Glutamatergic neuron (in vitro differentiated cells): ENCODE data around the gene CDC14A. TPM values are rescaled to one million over a fixed set of nuclear protein-coding genes. Genes with fewer than 3 reads are reported as not detected.

Experiments
- DNase-seq: peaks from one replicate; pipeline ENCODE4 v3.0.0; 2022
- H3K27ac Mint-ChIP-seq: one replicate; pipeline ENCODE4 v1.8.0; 2020; ENCODE audit warnings: mild to moderate bottlenecking, mixed read lengths, inconsistent platforms; ENCODE audit not compliant: unreplicated experiment
- H3K27me3 Mint-ChIP-seq: one replicate; pipeline ENCODE4 v1.8.0; 2020; ENCODE audit warnings: mild to moderate bottlenecking, moderate library complexity, mixed read lengths, inconsistent platforms; ENCODE audit not compliant: unreplicated experiment
- H3K36me3 Mint-ChIP-seq: one replicate; pipeline ENCODE4 v1.8.0; 2020; ENCODE audit warnings: mild to moderate bottlenecking, mixed read lengths, inconsistent platforms; ENCODE audit not compliant: unreplicated experiment
- H3K4me1 Mint-ChIP-seq: one replicate; pipeline ENCODE4 v1.8.0; 2020; ENCODE audit warnings: mild to moderate bottlenecking, low read depth, mixed read lengths, inconsistent platforms; ENCODE audit not compliant: unreplicated experiment
- H3K4me3 Mint-ChIP-seq: one replicate; pipeline ENCODE4 v1.8.0; 2020; ENCODE audit warnings: mild to moderate bottlenecking, mixed read lengths, inconsistent platforms; ENCODE audit not compliant: unreplicated experiment
- H3K9me3 Mint-ChIP-seq: one replicate; pipeline ENCODE4 v1.8.0; 2020; ENCODE audit warnings: mild to moderate bottlenecking, moderate library complexity, mixed read lengths, inconsistent platforms; ENCODE audit not compliant: unreplicated experiment
- total RNA-seq: library from RNA; stranded (reverse); fragmentation: NEBNext Ultra II Directional; extraction: Animal tissue kit (Norgen Biotek cat#: 25700); gene quantifications from one replicate; pipeline ENCODE4 v1.2.1, GENCODE V29; 2021; ENCODE audit not compliant: unreplicated experiment
- TF ChIP-seq, protein P1 (sequence below): fragments of 200-600 bp; sonication (generic); IDR thresholded peaks from one replicate; pipeline ENCODE4 v1.5.0; 2021; ENCODE audit not compliant: partially characterized antibody, unreplicated experiment

CDC14A gene
- total RNA-seq, 1 donor from 2014 or later: 9.2 TPM

DNA sequence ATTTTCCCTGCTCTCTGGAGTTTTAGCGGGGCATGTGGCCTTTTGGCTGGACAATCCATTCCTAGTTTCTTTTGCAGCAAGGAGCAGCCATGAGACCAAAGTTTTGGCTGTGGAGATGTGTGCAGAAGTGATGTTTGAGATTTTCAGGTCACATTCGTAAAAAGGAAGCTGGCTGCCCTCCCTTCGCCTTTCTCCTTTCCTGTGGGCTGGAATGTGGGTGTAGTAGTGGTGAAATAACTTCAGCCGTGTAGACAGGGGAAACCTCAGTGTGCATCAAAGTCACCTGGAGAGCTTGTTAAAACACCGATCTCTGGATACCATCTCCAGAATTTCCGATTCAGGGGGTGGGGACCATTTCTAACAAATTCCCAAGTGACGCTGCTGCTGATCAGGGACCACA lies 180.3 kb downstream of the CDC14A start:
- Mint-ChIP-seq H3K36me3 (no peaks in the 10 kb centered on the region), H3K4me3 (no peak overlapping the region), H3K9me3 (peaks cover 5% of the 10 kb centered on the region), H3K27me3 (peaks cover 3% of the 10 kb centered on the region), H3K27ac (no peak overlapping the region), H3K4me1 (peaks cover 16% of the 10 kb centered on the region)
- TF ChIP-seq, protein P1, sequence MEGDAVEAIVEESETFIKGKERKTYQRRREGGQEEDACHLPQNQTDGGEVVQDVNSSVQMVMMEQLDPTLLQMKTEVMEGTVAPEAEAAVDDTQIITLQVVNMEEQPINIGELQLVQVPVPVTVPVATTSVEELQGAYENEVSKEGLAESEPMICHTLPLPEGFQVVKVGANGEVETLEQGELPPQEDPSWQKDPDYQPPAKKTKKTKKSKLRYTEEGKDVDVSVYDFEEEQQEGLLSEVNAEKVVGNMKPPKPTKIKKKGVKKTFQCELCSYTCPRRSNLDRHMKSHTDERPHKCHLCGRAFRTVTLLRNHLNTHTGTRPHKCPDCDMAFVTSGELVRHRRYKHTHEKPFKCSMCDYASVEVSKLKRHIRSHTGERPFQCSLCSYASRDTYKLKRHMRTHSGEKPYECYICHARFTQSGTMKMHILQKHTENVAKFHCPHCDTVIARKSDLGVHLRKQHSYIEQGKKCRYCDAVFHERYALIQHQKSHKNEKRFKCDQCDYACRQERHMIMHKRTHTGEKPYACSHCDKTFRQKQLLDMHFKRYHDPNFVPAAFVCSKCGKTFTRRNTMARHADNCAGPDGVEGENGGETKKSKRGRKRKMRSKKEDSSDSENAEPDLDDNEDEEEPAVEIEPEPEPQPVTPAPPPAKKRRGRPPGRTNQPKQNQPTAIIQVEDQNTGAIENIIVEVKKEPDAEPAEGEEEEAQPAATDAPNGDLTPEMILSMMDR: no peak
- DNase-seq: no peak

DNA sequence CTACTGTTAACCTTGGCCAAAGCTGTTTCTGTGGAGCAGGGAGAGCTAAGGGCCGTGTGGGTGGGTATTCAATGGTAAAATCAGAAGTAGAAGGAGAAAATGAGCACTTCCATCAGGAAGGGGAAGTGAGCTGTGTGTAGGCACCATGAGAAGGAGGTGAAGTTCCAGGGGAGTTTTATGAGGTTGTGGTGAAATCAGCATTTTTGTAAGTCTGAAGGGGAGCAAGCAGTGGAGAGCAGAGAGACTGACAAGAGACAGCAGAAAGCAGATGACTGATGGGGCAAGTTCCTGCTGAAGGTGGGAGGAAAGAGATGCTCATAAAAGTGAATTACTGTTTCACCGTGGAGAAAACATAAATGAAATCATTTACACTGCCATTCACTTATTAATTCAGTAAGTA lies 183.0 kb downstream of the CDC14A start:
- Mint-ChIP-seq H3K36me3 (no peaks in the 10 kb centered on the region), H3K9me3 (peaks cover 6% of the 10 kb centered on the region), H3K27ac (no peak overlapping the region), H3K4me1 (peaks cover 13% of the 10 kb centered on the region), H3K4me3 (no peak overlapping the region), H3K27me3 (peaks cover 7% of the 10 kb centered on the region)
- DNase-seq: no peak
- TF ChIP-seq, protein P1: no peak

DNA sequence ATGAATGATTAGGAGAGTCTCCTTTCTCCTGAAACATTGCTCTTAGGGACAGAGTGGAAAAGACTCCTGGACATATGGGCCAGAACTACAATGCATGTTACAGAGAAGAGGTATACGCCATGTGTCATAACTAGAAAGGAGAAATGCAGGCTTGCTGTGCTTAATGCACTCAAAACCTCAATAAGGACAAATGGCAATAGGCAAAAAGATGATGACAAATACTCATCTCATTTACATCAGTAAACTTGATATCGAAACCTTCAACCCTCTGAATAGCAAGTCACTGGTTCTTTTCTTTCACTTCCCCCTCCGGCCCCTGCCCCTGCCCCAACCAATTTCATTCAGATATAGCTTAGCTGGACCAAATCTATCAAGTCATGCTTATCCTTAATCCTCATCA lies 183.7 kb downstream of the CDC14A start:
- Mint-ChIP-seq H3K4me1 (peaks cover 13% of the 10 kb centered on the region), H3K9me3 (peaks cover 8% of the 10 kb centered on the region)
- DNase-seq: no peak

GRCh38 chr1:100538913-100539835 lies 186.9 kb downstream of the CDC14A start:
- Mint-ChIP-seq H3K4me3 (peak overlapping the region; percentile 78), H3K27me3 (peaks cover 9% of the 10 kb centered on the region), H3K36me3 (no peaks in the 10 kb centered on the region), H3K4me1 (peaks cover 10% of the 10 kb centered on the region), H3K9me3 (peaks cover 7% of the 10 kb centered on the region), H3K27ac (no peak overlapping the region)
- DNase-seq: peak; percentile 56
- TF ChIP-seq, protein P1: no peak

More for the DNA sequence above, 183.7 kb downstream of the CDC14A start:
- Mint-ChIP-seq H3K4me3 (no peak overlapping the region), H3K27ac (no peak overlapping the region), H3K36me3 (no peaks in the 10 kb centered on the region), H3K27me3 (peaks cover 7% of the 10 kb centered on the region)
- TF ChIP-seq, protein P1: no peak

- no peak overlapping the region for H3K27ac Mint-ChIP-seq
- no peaks in the 10 kb centered on the region for H3K36me3 Mint-ChIP-seq
- H3K27me3 Mint-ChIP-seq: peaks cover 9% of the 10 kb centered on the region
- peak overlapping the region; percentile 76 for H3K4me3 Mint-ChIP-seq
- DNase-seq: peak; percentile 47
- TF ChIP-seq, protein P1: no peak
- peaks cover 10% of the 10 kb centered on the region for H3K4me1 Mint-ChIP-seq
- peaks cover 7% of the 10 kb centered on the region for H3K9me3 Mint-ChIP-seq
Observed at GRCh38 chr1:100539836-100540536, 187.7 kb downstream of the CDC14A start.
